ENCODE data around the gene CA10.

The CA10 gene

DNA sequence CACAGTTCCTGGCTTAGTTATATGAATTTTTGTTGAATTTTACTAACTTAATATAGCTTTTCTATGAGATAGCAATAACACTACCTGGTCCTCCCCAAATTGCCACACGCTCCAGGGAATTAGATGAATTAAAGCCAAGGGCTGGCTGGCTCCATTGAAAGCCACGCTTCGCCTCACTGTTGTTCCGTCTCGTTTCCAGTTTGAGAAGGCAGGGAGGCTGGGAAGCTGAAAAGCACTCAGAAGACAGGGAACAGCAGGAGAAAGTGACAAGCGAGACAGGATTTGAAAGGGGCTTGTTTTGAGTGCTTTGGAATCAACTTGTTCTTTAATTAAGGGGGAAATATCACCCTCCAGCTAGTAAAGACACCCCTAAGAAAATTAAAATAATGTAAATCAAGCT, 425.3 kb downstream of the CA10 start:
- Histone ChIP-seq H3K27me3 (ENCODE audit: control insufficient read depth, low read length) (peaks cover 2% of the 10 kb centered on the region; the same call in 1 of the 2 replicates), H3K4me3 (ENCODE audit: low read length) (no peak overlapping the region), H3F3A (ENCODE audit: control insufficient read depth, insufficient read depth) (no peaks in the 10 kb centered on the region), H3K9me2 (replicated peaks; ENCODE audit: control insufficient read depth, low read length) (no peaks in the 10 kb centered on the region), H3K79me2 (ENCODE audit: control insufficient read depth, low read length) (no peaks in the 10 kb centered on the region), H3K4me1 (ENCODE audit: control insufficient read depth, low read length) (no peaks in the 10 kb centered on the region), H3K4me2 (ENCODE audit: low read length) (no peak overlapping the region), H4K20me1 (ENCODE audit: control insufficient read depth, insufficient read depth, low read depth, low read length) (no peaks in the 10 kb centered on the region), H3K9me3 (ENCODE audit: control insufficient read depth, insufficient read depth, low read length) (no peaks in the 10 kb centered on the region), H3K27ac (ENCODE audit: low read depth, low read length) (no peak overlapping the region), H3K36me3 (ENCODE audit: control insufficient read depth, low read length) (no peaks in the 10 kb centered on the region)
- TF ChIP-seq EZH2phosphoT487 (IDR thresholded peaks at IDR 0.05; ENCODE audit: borderline replicate concordance, low read length) = no peak
- TF ChIP-seq, protein P1, sequence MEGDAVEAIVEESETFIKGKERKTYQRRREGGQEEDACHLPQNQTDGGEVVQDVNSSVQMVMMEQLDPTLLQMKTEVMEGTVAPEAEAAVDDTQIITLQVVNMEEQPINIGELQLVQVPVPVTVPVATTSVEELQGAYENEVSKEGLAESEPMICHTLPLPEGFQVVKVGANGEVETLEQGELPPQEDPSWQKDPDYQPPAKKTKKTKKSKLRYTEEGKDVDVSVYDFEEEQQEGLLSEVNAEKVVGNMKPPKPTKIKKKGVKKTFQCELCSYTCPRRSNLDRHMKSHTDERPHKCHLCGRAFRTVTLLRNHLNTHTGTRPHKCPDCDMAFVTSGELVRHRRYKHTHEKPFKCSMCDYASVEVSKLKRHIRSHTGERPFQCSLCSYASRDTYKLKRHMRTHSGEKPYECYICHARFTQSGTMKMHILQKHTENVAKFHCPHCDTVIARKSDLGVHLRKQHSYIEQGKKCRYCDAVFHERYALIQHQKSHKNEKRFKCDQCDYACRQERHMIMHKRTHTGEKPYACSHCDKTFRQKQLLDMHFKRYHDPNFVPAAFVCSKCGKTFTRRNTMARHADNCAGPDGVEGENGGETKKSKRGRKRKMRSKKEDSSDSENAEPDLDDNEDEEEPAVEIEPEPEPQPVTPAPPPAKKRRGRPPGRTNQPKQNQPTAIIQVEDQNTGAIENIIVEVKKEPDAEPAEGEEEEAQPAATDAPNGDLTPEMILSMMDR (IDR thresholded peaks at IDR 0.05; ENCODE audit: low read depth, low read length, poor library complexity, severe bottlenecking) = no peak

DNA sequence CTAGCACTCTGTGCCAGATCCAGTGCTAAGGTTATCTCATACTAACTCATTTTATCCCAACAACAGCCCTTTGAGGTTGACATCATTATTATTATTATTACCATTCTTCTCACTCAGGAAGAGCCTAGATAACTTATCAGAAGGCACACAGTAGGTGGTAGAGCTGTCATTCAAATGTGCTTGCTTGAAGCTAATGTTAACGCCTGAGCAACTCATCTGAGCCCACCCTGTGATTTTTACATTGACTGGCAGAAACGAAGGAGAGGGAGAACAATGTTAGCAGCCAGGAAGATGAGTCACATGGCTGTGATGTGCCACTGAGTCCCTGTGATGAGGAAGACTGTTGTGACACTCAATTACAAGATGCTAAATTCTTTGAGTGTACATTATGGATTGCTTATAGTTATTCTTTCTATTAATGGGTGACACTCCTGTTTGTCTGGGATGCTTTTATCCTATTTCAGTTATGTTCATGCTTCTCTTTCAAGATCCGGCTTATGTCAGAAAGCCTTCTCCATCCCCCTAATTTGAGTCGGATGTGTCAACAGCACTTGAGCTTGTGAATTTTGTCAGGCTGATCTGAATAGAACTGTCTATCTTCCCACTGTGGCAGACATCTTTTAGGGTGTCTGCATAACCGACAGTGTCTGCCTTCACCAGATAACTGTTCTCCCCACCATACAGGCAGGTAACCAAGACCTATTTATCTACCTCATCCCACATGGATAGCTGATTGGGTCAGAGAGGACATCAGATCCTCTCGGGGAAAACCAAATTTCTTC, 426.4 kb downstream of the CA10 start:
- Histone ChIP-seq H3K27me3 (ENCODE audit: control insufficient read depth, low read length) (peaks cover 2% of the 10 kb centered on the region; the same call in 1 of the 2 replicates), H3F3A (ENCODE audit: control insufficient read depth, insufficient read depth) (no peaks in the 10 kb centered on the region), H3K4me2 (ENCODE audit: low read length) (no peak overlapping the region), H3K4me1 (ENCODE audit: control insufficient read depth, low read length) (no peaks in the 10 kb centered on the region), H3K79me2 (ENCODE audit: control insufficient read depth, low read length) (no peaks in the 10 kb centered on the region), H3K36me3 (ENCODE audit: control insufficient read depth, low read length) (no peaks in the 10 kb centered on the region), H3K9me3 (ENCODE audit: control insufficient read depth, insufficient read depth, low read length) (no peaks in the 10 kb centered on the region), H3K4me3 (ENCODE audit: low read length) (no peak overlapping the region), H3K9me2 (replicated peaks; ENCODE audit: control insufficient read depth, low read length) (no peaks in the 10 kb centered on the region), H4K20me1 (ENCODE audit: control insufficient read depth, insufficient read depth, low read depth, low read length) (no peaks in the 10 kb centered on the region), H3K27ac (ENCODE audit: low read depth, low read length) (no peak overlapping the region)
- TF ChIP-seq, protein P1 (IDR thresholded peaks at IDR 0.05; ENCODE audit: low read depth, low read length, poor library complexity, severe bottlenecking) = no peak

DNA sequence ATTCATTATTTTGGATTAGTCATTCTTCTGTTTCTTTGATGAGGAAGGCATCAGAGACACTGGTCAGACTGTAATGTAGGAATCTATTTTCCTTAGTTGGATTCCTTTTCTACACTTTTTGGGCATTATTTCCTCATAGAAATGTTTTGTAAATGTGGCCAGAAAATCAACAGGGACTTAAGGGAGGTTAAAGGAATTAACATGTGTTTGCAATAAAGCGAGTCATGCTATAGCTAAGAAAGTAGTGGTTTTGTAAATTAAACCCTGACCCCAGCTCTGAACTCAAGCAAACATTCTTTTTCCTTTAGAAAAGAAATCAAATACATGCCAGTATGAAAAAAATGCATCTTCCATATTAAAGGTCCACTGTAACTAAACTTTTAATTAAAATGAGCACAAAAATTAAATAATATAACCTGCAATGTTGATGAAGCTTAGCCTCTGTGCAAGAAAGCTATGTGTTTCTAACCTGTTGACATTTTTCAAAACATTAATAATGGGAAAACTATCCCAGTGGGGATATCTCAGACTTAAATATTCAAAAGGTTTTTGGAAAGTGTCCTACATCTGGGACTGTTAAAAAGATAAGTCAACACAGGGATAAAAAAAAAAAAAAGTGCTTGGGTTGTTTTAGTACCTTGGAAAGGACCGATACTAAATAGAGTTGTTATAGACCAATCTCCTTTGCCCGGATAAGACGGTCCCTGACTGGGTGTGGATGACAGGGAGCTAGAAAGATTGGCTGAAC, 428.0 kb downstream of the CA10 start:
- Histone ChIP-seq H4K20me1 (ENCODE audit: control insufficient read depth, insufficient read depth, low read depth, low read length) (no peaks in the 10 kb centered on the region), H3K27ac (ENCODE audit: low read depth, low read length) (no peak overlapping the region), H3K27me3 (ENCODE audit: control insufficient read depth, low read length) (peaks cover 2% of the 10 kb centered on the region; the same call in 1 of the 2 replicates), H3K36me3 (ENCODE audit: control insufficient read depth, low read length) (no peaks in the 10 kb centered on the region), H3K9me3 (ENCODE audit: control insufficient read depth, insufficient read depth, low read length) (no peaks in the 10 kb centered on the region), H3K4me3 (ENCODE audit: low read length) (no peak overlapping the region), H3K9me2 (replicated peaks; ENCODE audit: control insufficient read depth, low read length) (no peaks in the 10 kb centered on the region), H3K79me2 (ENCODE audit: control insufficient read depth, low read length) (no peaks in the 10 kb centered on the region), H3K4me1 (ENCODE audit: control insufficient read depth, low read length) (no peaks in the 10 kb centered on the region), H3K4me2 (ENCODE audit: low read length) (no peak overlapping the region), H3F3A (ENCODE audit: control insufficient read depth, insufficient read depth) (no peaks in the 10 kb centered on the region)
- TF ChIP-seq, protein P1 (IDR thresholded peaks at IDR 0.05; ENCODE audit: low read depth, low read length, poor library complexity, severe bottlenecking) = no peak
- TF ChIP-seq EZH2phosphoT487 (IDR thresholded peaks at IDR 0.05; ENCODE audit: borderline replicate concordance, low read length) = no peak

Data from DOHH2 (cell line).